HG02763 (cell line): ENCODE measurements around the gene KCNT1.

Experiments used
- ATAC-seq: cut with Tn5 transposase; IDR thresholded peaks from one replicate; pipeline ENCODE4 v1.9.1; 2021; ENCODE audit warnings: mild to moderate bottlenecking, moderate library complexity; ENCODE audit not compliant: unreplicated experiment

Gene KCNT1

GRCh38 chr9:135794057-135794335 lies 92.0 kb downstream of the KCNT1 start:
- ATAC-seq, result no peak

- ATAC-seq, result no peak
Observed at GRCh38 chr9:135794361-135794885, 92.4 kb downstream of the KCNT1 start.

DNA sequence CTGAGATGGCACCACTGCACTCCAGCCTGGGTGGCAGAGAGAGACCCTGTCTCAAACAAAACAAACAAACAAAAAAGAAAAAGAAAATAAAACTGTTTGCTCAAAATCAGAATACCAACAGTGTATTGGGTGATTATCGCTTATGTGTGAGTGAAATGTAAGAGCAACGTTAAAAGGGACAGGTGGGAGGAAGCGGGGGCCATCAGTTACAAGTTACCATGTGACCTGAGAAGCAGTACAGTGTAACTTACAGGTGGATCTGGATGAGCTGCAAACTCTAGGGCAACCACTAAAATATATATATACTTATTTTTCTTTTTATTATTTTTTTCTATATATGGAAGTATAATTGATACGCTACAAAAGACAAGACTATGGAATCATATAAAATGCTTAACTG lies 93.4 kb downstream of the KCNT1 start:
- no peak for ATAC-seq

GRCh38 chr9:135796784-135797485 lies 95.0 kb downstream of the KCNT1 start:
- no peak for ATAC-seq

DNA sequence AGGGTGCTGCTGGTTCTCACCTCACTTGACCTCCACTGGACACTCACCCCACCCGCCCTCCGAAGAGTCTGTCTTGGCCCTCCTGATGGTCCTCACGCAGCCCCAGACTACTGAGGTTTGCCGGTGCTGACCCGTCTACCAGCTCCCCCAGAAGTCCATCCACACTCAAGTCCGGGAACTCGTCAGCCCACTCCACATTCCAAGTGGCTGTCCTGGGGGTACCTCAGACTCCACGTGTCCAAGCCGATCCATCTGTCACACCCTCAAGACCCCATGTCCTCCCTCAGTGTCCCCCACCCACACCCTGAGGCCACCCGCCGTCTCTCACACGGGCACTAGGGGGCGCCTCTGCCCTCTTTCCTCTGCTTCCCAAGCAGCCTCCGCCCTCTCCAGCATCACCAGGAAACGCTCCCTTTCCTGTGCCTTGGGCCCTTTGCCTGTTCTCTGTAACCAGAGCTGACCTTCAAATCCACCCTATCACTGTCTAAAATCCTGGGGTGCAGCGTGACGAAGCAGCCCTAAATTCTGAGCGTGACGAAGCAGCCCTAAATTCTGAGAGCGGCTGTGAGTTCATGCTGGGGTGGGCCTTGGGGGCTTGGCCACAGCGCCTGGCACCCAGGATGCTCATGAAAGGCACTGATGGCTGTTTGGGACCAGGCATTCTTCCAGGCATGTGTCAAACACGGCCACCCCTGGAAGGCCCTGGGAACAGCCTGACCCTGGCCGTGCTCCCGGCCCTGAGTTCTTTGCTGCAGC lies 95.7 kb downstream of the KCNT1 start:
- no peak for ATAC-seq

GRCh38 chr9:135798263-135798585 lies 96.2 kb downstream of the KCNT1 start:
- ATAC-seq, result no peak

- no peak for ATAC-seq
Observed at GRCh38 chr9:135799261-135799660, 97.3 kb downstream of the KCNT1 start.

DNA sequence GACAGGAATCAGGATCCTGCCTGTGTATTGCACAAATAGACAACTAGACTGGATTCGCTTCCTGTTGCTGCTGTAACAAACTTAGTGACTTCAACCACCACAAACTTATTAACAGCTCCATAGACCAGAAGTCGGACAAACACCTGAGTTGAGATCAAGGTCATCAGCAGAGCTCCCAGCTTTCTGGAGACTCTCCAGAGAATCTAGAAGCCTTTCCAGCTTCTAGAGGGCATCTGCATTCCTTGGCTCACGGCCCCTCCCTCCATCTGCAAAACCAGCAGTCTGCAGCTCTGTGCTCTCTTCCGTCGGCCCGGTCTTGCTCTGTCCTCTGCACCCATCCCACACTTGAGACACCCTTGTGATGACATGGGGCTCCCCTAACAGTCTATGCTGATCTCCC lies 99.1 kb downstream of the KCNT1 start:
- ATAC-seq, result no peak

- no peak for ATAC-seq
Observed at GRCh38 chr9:135802876-135803419, 101.0 kb downstream of the KCNT1 start.

- ATAC-seq, result no peak
Observed at GRCh38 chr9:135803441-135803840, 101.5 kb downstream of the KCNT1 start.

GRCh38 chr9:135804581-135805421 lies 102.8 kb downstream of the KCNT1 start:
- no peak for ATAC-seq

- ATAC-seq, result no peak
Observed at GRCh38 chr9:135805422-135806022, 103.5 kb downstream of the KCNT1 start.

DNA sequence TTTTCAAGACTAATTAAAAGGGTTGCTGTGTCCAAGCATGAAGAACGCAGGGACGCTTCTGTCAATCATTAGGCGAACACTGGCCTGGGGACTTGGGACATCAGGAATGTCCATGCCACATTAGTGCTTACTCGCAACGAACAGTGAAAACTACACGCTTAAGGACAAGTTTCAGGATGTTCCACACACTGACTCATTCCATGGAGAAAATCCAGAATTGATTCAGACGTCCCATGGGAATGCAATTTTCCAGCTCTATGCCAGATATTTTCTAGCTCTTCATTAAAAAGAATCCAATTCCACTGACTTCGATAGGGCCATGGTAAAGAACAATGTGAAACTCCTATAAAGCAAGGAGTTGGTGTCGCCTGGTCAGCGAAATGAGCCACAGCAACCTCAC lies 107.2 kb downstream of the KCNT1 start:
- no peak for ATAC-seq

GRCh38 chr9:135810806-135811575 lies 109.0 kb downstream of the KCNT1 start:
- no peak for ATAC-seq

DNA sequence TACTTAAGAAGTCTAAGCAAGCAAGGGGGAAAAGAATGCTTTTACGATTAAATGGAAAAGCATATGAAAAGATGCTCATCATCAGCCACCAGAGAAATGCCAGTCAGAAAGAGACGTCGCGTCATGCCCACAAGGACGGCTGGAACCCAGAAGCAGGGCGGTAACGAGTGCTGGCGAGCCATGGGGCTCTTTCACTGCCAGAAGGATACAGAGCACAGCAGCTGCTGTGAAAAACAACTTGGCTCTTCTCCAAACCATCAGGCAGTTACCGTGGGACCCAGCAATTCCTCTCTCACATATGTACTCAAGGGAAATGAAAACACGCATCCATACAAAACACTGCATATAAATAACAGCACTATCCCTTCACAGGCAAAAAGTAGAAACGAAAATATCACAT lies 109.8 kb downstream of the KCNT1 start:
- ATAC-seq, result no peak

GRCh38 chr9:135812961-135813360 lies 111.0 kb downstream of the KCNT1 start:
- no peak for ATAC-seq

GRCh38 chr9:135813671-135814290 lies 111.8 kb downstream of the KCNT1 start:
- no peak for ATAC-seq

DNA sequence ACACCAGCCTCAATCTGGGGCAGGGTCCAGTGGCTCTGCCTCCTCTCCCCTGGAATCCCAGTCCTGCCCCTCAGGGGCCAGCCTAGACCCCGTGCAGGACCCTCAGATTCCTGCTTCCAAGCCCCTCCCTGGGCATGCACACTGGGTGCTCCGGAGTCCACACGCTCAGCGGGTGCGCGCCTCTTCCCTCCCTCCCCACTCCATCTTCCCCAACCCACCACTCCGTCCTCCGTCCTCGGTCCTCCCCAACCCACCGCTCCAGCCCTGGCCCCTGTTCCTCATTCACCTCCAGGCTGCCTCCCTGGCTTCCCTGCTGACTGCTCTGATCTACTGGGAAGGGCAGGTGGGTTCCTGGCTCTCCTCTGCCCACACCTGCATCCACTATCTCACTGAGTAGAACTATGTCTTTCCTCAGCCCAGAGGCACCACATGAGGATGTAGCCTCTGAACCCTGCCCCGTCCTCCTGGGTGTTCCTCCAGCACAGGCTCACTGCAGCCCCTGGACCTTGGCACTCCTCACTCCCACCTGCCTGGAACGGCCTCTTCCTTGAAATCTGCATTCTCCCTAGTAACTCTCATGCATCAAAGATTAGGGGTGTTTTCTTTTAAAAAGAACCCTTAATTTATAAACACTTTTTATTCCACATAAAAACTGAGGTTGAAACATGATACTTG lies 112.6 kb downstream of the KCNT1 start:
- no peak for ATAC-seq

DNA sequence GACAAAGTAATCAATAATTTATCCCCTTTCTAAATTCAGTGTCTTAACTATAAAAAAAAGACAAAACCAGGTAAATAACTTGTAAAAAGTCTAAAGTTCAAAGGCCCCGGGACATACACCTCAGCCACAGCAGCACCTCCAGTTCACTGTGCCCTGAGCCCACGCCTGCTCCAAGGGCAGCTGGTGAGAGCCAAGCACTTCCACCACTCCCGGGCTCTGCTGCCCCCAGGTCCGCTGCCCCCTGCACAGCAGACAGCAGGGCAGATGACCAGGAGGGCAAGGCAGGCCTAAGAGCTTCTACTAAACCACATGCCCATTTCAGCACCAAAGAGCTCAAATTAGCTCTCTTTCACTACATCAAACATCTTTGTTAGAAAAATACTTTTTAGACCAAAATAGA lies 113.4 kb downstream of the KCNT1 start:
- ATAC-seq, result no peak
